Dermis blood vessel endothelial cell (primary cell): ENCODE data around the gene LARP1. TPM values are rescaled to one million over a fixed set of nuclear protein-coding genes. Genes with fewer than 3 reads are reported as not detected.

Experiments used
- DNase-seq: peaks from one replicate; pipeline ENCODE4 v3.0.0; 2010
- total RNA-seq: library from RNA; depleted of rRNA; stranded (reverse); fragments of >200 nt; gene quantifications from 2 replicates; pipeline ENCODE4 v1.2.3, GENCODE V29; 2014

LARP1 gene
- total RNA-seq, 1 donor from 2014 or later, result 43.7 TPM

- DNase-seq, result no peak
Observed at GRCh38 chr5:154762700-154763099, 7.5 kb downstream of the LARP1 start.

GRCh38 chr5:154764967-154765366, 9.8 kb downstream of the LARP1 start:
- DNase-seq, result no peak

DNA sequence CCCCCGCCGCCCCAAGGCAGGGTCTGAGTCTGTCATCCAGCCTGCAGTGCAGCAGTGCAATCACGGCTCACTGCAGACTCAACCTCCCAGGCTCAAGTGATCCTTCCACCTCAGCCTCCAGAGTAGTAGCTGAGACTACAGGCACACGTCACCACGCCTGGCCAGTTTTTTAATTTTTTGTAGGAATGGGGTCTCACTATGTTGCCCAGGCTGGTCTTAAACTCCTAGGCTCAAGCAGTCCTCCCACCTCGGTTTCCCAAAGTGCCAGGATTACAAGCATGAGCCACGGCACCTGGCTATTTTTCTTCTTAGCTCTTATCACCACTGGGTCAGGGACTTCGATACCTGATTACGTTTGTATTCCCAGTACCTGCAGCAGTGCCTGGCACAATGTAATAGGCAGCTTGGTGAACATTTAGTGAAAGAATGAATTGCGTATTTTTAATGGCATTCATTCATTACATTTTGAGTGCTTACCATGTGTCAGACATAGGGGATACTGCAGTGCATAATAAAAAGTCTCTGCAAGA, 10.3 kb downstream of the LARP1 start:
- no peak for DNase-seq

GRCh38 chr5:154766558-154767281, 11.5 kb downstream of the LARP1 start:
- no peak for DNase-seq

DNA sequence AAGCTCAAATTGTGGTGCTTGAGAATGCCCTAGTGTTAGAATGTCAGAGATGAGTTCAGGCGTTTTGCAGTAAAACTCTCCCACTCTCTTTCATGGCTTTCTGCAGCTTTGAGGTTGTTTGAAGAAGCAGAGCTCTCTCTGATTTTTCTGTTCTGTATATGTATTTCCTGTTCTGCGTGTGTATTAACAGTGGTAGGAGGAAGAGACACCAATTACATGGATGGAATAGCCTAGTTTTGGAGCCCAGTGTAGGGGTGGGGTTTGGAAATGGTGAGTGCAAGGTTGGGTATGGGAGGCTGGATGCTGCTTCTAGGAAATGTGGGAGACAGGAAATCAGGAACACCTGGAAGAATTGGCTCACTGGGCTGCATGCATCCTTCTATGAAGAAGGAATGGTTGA, 12.4 kb downstream of the LARP1 start:
- DNase-seq, result no peak

- DNase-seq, result no peak
Observed at GRCh38 chr5:154768207-154768606, 13.0 kb downstream of the LARP1 start.

DNA sequence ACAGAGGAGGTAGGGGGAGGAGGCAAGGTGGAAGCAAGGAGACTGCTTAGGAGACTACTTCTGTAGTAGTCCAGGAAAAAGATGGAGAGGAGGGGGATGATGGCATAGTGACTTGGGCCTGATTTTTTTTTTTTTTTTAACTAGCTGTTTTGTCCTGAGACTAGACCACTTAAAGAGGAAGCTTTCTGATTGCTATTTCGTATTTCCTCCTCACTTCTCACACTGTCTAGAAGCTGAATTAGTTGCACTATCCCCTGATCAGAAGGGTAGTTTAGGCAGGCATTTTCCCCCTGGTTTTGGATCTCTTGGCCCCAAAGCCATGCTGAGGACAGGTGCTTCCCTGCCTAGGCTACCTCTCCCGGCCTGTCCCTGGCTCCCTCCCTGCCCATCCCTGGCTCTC, 14.9 kb downstream of the LARP1 start:
- no peak for DNase-seq

DNA sequence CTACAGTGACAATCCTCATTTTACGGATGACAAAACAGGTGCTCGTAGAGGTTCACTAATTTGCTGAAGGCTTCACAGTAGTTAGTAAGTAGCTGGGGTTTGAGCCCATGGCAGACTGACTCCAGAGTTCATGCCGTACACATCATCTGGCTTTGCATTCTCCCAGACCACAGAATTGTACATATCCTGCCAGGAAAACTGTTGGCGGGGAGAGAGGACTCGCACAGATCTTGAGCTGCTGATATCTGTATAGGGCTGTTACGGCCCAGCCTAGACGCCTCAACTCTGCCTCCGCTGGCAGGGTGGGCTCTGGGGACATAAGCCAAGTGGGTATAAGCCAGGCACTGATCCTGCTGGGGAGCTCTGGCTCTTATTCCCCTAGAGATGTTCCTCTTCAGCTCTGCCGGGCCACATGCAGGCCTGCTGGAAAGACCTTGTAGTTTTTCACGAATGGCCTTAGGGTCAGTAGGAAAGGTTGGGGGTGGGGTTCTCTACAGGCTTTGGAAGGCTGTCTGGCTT, 16.3 kb downstream of the LARP1 start:
- peak; percentile 61 for DNase-seq

DNA sequence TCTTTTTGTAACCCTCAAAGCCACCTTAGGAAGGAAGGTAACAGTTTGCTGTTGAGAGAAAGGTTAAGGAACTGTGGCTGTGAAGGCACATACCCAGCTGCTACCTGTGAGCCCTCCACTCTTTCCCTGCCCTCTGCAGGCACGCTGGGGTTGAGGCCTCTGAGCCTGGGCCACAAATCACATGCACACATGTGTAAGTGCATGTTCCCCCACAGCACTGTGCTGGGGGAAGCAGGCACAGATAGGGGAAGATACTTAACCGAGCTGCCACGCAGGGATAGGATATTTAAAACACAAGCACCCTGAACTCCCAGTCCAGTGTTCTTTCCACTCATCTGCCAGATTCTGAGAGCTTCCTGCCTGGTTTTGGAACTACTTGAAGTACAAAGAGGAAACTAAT, 18.1 kb downstream of the LARP1 start:
- no peak for DNase-seq

DNA sequence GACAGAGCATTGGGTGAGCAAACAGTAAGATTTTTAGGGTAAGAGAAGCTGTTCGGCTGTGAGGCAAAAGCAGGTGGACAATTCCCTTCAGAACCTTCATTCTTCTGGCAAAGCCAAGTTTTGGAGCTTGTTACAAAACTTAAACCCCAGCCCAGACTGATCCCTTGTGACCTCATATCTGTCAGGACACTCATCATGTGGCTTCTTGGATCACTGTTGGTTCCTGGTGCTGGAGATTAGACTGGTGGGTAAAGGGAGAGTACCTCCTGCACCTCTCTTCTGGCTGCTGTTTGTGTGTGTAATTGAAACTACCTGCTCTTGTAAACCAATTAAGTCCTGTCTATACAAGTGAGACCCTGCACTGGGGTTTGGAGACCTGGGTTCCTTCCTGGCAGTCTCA, 21.0 kb downstream of the LARP1 start:
- DNase-seq, result no peak

DNA sequence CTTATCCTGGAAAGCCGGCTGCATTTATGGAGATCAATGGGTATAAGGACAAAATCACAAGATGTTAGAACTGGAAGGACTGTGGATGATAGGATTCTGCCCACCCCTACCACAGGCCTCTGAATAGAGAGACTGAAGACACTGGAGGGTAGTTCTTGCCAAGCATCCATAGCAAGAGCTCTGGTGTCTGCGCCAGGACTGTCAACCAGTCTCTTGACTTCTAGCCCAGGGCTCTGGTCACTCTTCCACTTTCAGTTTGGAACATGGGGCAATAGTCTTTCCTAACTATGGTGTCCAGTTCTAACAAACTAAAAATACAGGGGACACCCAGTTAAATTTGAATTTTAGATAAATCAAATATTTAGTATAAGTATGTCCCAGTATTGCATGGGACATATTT, 23.4 kb downstream of the LARP1 start:
- no peak for DNase-seq

DNA sequence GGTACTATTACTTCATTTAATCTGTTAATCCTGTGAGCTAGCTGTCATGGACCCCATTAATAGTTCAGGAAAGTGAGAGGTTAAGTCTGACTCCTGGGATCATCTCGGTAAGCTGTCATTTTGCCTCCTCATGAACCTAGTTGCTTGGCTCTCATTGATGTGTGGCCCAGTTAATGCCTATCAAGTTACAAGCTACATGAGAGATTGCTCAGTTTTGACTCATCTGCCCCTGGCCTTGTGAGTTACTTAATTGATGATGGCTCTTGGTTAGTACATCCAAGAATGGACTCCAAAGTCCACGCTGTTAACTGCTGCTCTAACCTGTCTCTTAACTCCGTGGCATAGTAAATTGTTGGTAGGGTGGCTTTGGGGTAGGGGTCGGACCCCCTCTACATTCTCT, 23.9 kb downstream of the LARP1 start:
- DNase-seq, result no peak

DNA sequence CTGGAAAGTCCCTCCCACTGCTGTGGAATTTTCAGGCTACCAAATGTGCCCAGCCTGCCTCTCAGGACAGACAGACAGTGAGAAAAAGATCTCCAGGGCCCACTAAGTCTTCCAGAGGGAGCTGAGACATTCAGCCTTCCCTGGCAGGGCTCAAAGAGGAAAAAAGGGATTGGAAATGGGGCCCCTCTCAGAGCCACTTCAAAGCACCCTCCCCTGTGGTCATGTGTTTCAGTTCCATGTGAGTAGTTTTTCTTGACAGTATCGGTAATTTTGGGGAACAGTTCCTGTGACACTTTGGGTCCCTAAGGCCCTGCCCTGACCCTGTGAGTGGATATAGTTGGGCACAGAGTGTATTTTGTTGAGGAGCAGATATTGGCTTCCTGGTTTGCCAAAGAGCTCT, 25.0 kb downstream of the LARP1 start:
- no peak for DNase-seq

GRCh38 chr5:154782326-154782725, 27.1 kb downstream of the LARP1 start:
- DNase-seq, result no peak

DNA sequence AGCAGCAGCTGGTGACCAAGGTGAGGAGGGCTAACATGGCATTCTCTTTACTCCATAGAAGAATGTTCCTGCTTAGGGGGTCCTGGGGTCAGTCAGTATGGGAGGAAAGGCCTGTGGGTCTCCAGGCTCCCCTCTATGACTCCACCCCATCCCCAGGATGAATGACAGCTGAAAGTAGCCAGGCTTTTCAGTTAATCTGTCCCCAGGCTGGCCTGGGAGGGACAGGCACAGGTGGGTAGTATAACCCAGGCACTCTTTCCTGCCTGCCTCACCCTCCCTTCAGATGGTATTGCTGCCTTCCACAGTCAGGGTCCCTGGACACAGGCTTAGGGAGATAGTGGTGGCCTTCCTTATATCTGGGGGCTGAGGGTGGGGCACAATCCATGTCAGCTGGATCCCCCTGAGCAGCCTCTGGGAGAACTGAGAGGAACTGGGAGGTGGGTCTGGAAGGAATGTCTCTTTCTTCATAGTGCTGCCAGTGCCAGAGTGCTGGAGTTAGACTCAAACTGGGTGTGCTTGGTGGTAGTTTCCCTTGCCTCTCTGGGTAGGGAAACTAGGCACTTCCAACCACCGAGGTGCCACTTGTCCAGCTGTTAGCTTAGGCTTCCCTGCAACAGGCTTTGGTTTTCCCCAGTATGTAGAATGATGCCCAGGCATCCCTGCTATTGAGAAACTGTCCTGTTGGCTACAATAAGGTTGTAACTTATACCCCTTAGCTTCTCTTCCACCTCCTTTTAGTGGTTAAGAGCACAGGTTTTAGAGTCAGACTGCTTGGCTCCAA, 27.8 kb downstream of the LARP1 start:
- DNase-seq, result no peak

DNA sequence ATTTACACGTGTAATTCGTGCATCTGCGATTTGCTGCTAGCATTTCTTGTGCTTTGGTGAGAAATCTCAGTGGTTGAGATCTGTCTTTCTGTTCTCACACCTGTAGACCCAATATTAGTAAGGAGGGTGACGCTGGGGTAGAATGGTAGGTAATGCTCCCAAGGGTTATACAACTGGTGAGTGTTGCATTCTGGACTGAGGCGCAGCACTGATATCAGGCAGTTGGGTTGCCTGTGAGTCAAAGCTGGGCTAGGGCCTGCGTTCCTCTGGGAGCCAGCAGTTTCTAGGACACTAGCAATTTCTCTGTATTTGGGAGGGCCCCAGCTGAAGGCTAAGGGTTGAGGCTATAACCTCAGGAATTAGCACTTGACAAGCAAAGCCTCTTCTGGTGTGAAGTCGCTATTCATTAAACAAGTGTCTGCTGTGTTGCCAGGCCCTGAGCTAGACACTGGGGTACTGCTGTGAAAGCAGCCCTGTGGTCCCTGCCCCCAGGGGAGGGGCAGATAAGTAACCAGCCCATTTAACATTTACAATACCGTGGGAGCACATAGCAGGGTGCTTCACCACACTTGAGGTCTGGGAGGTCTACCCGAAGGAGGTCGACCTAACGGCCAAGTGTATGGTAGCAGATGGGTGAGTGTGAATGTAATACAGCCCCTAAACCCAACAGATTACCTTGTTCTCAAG, 28.7 kb downstream of the LARP1 start:
- DNase-seq, result no peak

DNA sequence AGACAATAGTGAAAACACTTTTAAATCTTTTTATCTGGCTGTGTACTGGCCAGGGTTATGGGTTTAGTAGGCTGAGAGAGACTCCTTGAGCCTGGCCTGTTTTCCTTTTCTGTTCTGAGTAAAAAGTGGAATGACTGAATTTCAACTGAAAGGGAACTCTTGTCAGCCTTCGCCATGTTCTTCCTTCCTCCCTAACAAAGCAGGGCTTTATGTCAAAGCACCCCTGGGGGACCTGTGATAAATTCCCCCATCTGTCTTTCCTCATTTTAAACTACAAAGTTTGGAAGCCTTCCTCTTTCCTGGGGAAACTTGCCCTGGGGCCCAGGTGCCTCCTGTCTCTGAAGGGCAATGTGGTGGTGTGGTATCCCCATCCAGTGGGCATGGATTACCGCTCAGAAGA, 29.7 kb downstream of the LARP1 start:
- DNase-seq, result no peak

DNA sequence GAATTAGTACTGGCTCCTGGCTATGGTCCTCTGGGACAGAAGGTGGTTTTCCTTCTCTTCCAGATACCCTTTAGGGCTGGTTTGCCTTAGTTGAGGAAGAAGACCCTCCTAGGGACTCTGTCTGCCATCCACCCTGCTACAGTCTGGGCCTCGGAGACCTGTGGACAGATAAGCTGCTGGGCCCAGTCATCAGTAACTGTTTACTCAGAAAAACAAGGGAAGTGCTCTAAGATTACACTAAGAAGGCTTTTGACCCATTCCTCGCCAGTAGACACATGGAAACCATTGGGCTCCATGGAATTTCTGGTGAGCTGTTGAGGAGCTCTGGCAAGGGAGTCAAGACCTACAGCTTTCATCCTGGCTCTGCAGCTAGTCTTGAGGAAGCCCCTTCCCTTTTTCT, 31.2 kb downstream of the LARP1 start:
- no peak for DNase-seq

GRCh38 chr5:154788212-154788611, 33.0 kb downstream of the LARP1 start:
- DNase-seq, result no peak

DNA sequence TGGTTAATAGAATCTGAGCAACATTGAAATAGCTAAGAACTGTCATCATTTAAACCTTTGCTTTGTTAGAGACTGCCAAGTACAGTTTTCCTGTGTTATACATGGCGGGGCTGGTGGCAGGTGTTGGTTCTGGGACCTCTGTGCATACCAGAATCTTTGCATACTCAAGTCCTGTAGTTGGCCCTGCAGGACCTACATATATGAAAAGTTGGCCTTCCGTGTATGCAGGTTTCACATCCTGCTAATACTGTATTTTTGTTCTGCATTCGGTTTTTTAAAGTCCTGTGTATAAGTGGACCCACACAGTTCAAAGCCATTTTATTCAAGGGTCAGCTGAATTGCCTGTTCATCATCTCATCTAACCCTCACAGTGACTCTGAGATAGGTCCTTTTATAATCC, 36.4 kb downstream of the LARP1 start:
- no peak for DNase-seq

- no peak for DNase-seq
Observed at GRCh38 chr5:154793599-154794524, 38.7 kb downstream of the LARP1 start.
